Peyer's patch (tissue), 4 donors: ENCODE results near the gene ANKMY1.

Source experiments
- CTCF ChIP-seq, 6 experiments: fragments of 450-650 bp in 4 of 6; fragments of 200-600 bp in 2 of 6; sonication (generic) in 1 of 6; IDR thresholded peaks; one replicate each; pipeline ENCODE4 v1.5.1; 2017 to 2019; ENCODE audit warnings: antibody characterized with exemption in 6 of 6, mild to moderate bottlenecking in 3 of 6, moderate library complexity in 1 of 6
- POLR2A ChIP-seq, 2 donors: fragments of 450-650 bp; IDR thresholded peaks; one replicate each; pipeline ENCODE4 v1.5.1; 2017; ENCODE audit warnings: antibody characterized with exemption in 2 of 2, mild to moderate bottlenecking in 2 of 2, moderate library complexity in 2 of 2

- no peak for TF ChIP-seq CTCF (IDR thresholded peaks at IDR 0.05)
- TF ChIP-seq POLR2A (IDR thresholded peaks at IDR 0.05) = no peak
Observed at GRCh38 chr2:240517342-240517741, 40.4 kb downstream of the ANKMY1 start.
